ENCODE data around the gene LINGO3.

DNA sequence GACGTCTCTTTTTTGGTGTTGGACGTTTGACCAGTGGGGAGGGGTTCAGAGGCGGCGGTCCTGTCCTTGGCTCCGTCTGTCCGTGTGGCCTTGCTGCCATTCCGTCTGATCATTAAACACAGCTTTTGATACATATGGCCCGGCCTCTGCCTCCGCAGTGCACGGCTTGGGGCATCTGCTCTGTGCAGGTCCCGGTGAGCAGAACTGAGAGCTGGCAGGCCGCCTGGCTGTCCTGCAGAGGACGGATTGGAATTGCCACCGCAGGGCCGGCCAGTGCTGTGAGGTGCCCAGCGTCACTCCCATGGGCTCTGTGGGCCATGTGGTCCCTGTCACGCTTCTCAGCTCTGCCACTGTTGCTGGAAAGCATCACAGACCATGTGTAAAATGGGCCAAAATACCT lies 46.7 kb upstream of the LINGO3 start:
- no peak for TF ChIP-seq CTCF (conservative IDR thresholded peaks at IDR 0.05; ENCODE audit: low read depth in 2 of 2)
- no peak for TF ChIP-seq EZH2 (IDR thresholded peaks at IDR 0.05; ENCODE audit: low read depth, unreplicated experiment)
- no peak for TF ChIP-seq EZH2phosphoT487 (IDR thresholded peaks at IDR 0.05; ENCODE audit: unreplicated experiment)
- TF ChIP-seq CREB1 (CRISPR knock-in tag; IDR thresholded peaks at IDR 0.05; ENCODE audit: low read depth), result no peak
- no peak for TF ChIP-seq POLR2AphosphoS5 (IDR thresholded peaks at IDR 0.05; ENCODE audit: low read depth)
- no peak for TF ChIP-seq STAT1 (IDR thresholded peaks at IDR 0.05; ENCODE audit: unreplicated experiment)
- TF ChIP-seq JUNB (IDR thresholded peaks at IDR 0.05; ENCODE audit: unreplicated experiment), result no peak
- no peak for TF ChIP-seq ETS1 (IDR thresholded peaks at IDR 0.05)

Data from GM23338 (cell line).